Cardiac muscle cell (in vitro differentiated cells and primary cell): ENCODE measurements around the gene UBE2D3. TPM values are rescaled to one million over a fixed set of nuclear protein-coding genes. Genes with fewer than 3 reads are reported as not detected.

Experiments used
- DNase-seq, 2 donors: peaks; one replicate each; pipeline versions ENCODE4 v3.0.0 to v3.0.0-alpha.2; 2010 to 2017; ENCODE audit warnings: low read depth in 1 of 2, low spot score in 1 of 2
- H3K27ac ChIP-seq: fragments of 200-600 bp; sonication (generic); 2 replicates; pipeline ENCODE4 v1.5.1; 2016
- H3K27me3 ChIP-seq: fragments of 200-600 bp; sonication (generic); 2 replicates; pipeline ENCODE4 v1.6.0; 2016; ENCODE audit warnings: control low read depth
- H3K36me3 ChIP-seq: fragments of 200-600 bp; sonication (generic); 2 replicates; pipeline ENCODE4 v1.5.1; 2016; ENCODE audit warnings: control low read depth
- H3K4me1 ChIP-seq: fragments of 200-600 bp; sonication (generic); 2 replicates; pipeline ENCODE4 v1.8.1; 2017; ENCODE audit warnings: low read depth, mild to moderate bottlenecking, mixed run types
- H3K4me3 ChIP-seq: fragments of 200-600 bp; sonication (generic); 2 replicates; pipeline ENCODE4 v1.5.1; 2016; ENCODE audit warnings: mild to moderate bottlenecking
- H3K9me3 ChIP-seq: fragments of 200-600 bp; sonication (generic); 2 replicates; pipeline ENCODE4 v1.5.1; 2017; ENCODE audit warnings: low read depth, mild to moderate bottlenecking, control low read depth
- polyA plus RNA-seq: library from polyadenylated mRNA; unstranded; fragments of >200 nt; fragmentation: Nextera tagmentation; extraction: Ambion mirVana; gene quantifications from 2 replicates; pipeline ENCODE4 v1.2.1, GENCODE V29; 2016
- total RNA-seq: library from RNA; depleted of rRNA; stranded (reverse); fragments of >200 nt; gene quantifications from 2 replicates; pipeline ENCODE4 v1.2.3, GENCODE V29; 2016
- TF ChIP-seq, protein P1 (sequence below): IDR thresholded peaks from 2 replicates; pipeline ENCODE4 v1.5.1; 2012; ENCODE audit warnings: low read depth, mild to moderate bottlenecking, low read length

Gene UBE2D3
- total and polyA plus RNA-seq, 2 experiments from 2014 or later = 241 to 359 TPM

DNA sequence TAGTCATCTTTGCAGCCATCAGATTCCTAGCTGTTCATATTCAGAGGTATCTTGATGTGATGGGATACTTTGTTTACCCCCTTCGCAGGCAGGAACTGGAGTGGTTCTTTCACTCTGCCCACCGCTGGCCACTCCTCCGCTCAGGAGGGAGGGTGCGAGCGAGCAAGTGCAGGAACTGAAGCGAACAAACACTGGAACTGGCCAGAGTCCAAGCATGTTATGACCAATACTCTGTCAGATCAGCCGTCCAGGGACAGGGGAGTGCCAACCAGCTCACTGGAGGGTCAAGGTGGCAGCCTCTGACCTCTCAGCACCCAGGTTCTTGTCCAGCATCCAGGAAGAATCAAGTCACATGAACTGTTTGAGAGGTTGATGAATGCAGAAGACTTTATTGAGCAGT is 48.6 kb downstream of the UBE2D3 start:
- Histone ChIP-seq H3K27ac (no peak overlapping the region), H3K9me3 (no peaks in the 10 kb centered on the region), H3K36me3 (no peaks in the 10 kb centered on the region), H3K4me3 (no peak overlapping the region), H3K4me1 (no peaks in the 10 kb centered on the region), H3K27me3 (no peaks in the 10 kb centered on the region)
- DNase-seq = peak in 1 of 2 donors; percentile 5
- TF ChIP-seq, protein P1, sequence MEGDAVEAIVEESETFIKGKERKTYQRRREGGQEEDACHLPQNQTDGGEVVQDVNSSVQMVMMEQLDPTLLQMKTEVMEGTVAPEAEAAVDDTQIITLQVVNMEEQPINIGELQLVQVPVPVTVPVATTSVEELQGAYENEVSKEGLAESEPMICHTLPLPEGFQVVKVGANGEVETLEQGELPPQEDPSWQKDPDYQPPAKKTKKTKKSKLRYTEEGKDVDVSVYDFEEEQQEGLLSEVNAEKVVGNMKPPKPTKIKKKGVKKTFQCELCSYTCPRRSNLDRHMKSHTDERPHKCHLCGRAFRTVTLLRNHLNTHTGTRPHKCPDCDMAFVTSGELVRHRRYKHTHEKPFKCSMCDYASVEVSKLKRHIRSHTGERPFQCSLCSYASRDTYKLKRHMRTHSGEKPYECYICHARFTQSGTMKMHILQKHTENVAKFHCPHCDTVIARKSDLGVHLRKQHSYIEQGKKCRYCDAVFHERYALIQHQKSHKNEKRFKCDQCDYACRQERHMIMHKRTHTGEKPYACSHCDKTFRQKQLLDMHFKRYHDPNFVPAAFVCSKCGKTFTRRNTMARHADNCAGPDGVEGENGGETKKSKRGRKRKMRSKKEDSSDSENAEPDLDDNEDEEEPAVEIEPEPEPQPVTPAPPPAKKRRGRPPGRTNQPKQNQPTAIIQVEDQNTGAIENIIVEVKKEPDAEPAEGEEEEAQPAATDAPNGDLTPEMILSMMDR = no peak

DNA sequence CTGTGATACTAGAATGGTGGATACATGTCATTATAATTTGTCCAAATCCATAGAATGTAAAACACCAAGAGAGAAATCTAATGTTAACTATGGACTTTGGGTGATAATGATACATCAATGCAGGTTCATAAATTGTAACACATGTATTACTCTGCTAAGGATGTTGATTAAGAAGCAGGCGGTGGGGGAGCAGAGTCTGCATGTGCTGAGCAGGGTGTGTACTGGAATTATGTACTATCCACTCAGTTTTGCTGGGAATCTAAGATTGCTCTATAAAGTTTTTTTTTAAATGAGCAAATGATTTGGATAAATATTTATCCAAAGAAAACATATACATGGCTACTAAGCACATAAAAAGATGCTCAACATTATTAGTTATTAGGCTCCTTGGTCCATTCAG is 51.5 kb downstream of the UBE2D3 start:
- no peak overlapping the region for H3K4me3 ChIP-seq
- TF ChIP-seq, protein P1 = no peak
- no peak for DNase-seq
- no peak overlapping the region for H3K27ac ChIP-seq
- H3K4me1 ChIP-seq = no peaks in the 10 kb centered on the region
- no peaks in the 10 kb centered on the region for H3K9me3 ChIP-seq
- no peaks in the 10 kb centered on the region for H3K27me3 ChIP-seq
- no peaks in the 10 kb centered on the region for H3K36me3 ChIP-seq

DNA sequence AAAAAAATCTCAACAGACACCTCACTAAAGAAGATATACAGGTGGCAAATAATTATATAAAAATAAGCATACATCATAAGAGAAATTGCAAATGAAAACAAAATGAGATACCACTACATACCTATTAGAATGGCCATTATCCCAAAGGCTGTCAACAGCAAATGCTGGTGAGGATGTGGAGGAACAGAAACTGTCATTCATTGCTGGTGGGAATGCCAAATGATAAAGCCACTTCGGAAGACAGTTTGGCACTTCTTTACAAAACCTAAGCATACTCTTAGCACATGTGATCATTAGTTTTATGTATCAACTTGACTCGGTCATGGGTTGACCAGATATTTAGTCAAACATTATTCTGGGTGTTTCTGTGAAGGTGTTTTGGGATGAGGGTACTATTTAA is 53.1 kb downstream of the UBE2D3 start:
- no peaks in the 10 kb centered on the region for H3K4me1 ChIP-seq
- no peaks in the 10 kb centered on the region for H3K36me3 ChIP-seq
- no peak for DNase-seq
- no peak overlapping the region for H3K4me3 ChIP-seq
- no peaks in the 10 kb centered on the region for H3K9me3 ChIP-seq
- H3K27ac ChIP-seq = no peak overlapping the region
- TF ChIP-seq, protein P1 = no peak
- no peaks in the 10 kb centered on the region for H3K27me3 ChIP-seq

DNA sequence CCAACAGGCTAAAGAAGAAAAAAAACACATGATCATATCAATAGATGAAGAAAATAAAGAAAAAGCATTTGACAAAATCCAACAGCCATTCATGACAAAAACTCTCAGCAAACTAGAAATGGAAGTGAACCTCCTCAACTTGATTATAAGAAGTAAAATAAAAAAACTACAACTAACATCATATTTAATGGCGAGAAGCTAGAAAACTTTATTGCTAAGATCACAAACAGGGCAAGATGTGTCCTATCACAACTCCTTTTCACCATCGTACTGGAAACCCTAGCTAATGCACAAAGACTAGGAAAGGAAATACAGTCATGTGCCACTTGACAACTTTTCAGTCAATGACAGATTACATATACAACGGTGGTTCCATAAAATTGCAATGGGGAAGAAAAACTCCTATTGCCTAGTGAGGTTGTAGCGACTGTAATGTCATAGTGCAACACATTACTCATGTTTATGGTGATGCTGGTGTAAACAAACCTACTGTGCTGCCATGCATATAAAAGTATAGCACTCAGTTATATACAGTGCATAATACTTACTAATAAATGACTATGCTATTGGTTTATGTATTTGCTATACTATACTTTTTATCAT is 54.5 kb downstream of the UBE2D3 start:
- TF ChIP-seq, protein P1 = no peak

DNA sequence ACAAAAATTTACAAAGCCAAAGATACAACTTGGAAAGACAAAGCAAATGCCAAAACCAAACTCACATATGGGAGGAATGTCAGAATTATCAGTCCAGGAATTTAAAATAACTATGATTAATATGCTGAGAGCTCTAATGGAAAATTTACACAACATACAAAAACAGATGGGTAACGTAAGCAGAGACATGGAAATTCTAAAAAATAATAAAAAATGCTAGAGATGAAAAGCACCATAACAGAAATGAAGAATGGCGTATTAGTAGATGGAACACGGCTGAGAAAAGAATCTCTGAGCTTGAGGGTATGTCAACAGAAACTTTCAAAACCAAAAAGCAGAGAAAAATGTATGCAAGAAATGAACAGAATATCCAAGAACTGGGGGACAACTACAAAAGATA is 62.5 kb downstream of the UBE2D3 start:
- TF ChIP-seq, protein P1 = no peak
- Histone ChIP-seq H3K27ac (no peak overlapping the region), H3K27me3 (no peaks in the 10 kb centered on the region), H3K4me1 (no peaks in the 10 kb centered on the region), H3K36me3 (no peaks in the 10 kb centered on the region), H3K9me3 (no peaks in the 10 kb centered on the region), H3K4me3 (no peak overlapping the region)
- DNase-seq = peak in 1 of 2 donors; percentile 38

More for the DNA sequence above, 54.5 kb downstream of the UBE2D3 start:
- Histone ChIP-seq H3K27me3 (no peaks in the 10 kb centered on the region), H3K4me1 (no peaks in the 10 kb centered on the region), H3K9me3 (no peaks in the 10 kb centered on the region), H3K4me3 (no peak overlapping the region), H3K27ac (no peak overlapping the region), H3K36me3 (no peaks in the 10 kb centered on the region)
- no peak for DNase-seq
